GM18498 (cell line): ENCODE data around the gene MATN3.

Experiments used
- ATAC-seq: cut with Tn5 transposase; IDR thresholded peaks from one replicate; pipeline ENCODE4 v1.9.1; 2021; ENCODE audit warnings: mild to moderate bottlenecking, moderate library complexity; ENCODE audit not compliant: unreplicated experiment

The MATN3 gene

GRCh38 chr2:19942199-19942598, 70.3 kb downstream of the MATN3 start:
- no peak for ATAC-seq
